HCT116 (cell line): ENCODE data around the gene CIDEA.

Experiments used
- POLR2A ChIP-seq: IDR thresholded peaks from 2 replicates; pipeline ENCODE4 v1.7.0; 2011; ENCODE audit warnings: borderline replicate concordance; ENCODE audit not compliant: insufficient read depth, insufficient read length; ENCODE audit errors: extremely low read depth
- TF ChIP-seq, protein P1 (sequence below): IDR thresholded peaks from 2 replicates; pipeline ENCODE4 v1.6.1; 2012

DNA sequence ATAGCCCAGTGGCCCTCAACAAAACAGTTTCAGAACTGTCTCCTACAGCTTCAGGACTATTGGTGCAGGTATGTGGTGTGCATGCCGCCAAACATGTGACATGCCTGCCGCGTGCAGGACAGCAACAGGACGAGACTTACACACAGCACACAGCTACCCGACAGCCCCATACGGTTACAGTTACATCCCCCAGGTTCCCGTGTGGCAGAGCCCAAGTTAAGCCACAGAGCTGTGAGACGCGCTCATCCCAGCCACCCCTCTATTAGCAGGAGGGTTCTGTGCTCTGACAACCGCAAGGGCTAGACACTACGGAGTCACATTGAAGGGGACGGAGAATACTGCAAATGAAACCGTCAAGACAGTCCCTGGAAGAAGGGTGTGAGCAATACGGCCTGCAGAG lies 37.5 kb downstream of the CIDEA start:
- TF ChIP-seq POLR2A, result no peak
- TF ChIP-seq, protein P1, sequence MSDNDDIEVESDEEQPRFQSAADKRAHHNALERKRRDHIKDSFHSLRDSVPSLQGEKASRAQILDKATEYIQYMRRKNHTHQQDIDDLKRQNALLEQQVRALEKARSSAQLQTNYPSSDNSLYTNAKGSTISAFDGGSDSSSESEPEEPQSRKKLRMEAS, result no peak
